ENCODE data around the gene CLEC2D.

DNA sequence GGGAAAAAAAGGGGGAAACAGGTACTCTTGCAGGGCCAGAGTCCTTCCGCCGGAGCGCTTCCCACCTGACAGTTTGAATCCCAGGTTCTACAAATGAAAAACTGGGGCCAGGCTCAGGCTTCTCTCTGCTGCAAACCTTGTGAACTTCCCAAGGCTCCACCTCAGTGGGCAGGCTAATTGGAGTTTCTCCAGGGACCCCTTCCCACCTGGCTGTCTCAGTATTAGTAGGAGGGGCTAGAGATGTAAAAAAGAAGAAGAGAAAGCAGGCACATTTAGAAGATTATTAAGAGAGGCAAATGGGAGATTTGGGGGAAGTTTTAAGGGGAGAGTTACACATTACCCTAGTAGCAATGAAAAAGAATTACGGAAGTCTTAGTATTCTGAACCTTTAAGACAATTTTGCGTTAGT lies 20.0 kb upstream of the CLEC2D start:
- TF ChIP-seq POLR2A (IDR thresholded peaks at IDR 0.05; ENCODE audit: low read length): no peak
- TF ChIP-seq GATA1 (IDR thresholded peaks at IDR 0.05; ENCODE audit: low read depth, low read length): no peak

Measured in erythroblast (primary cell).